Right lobe of liver (tissue), 4 donors: ENCODE data around the gene SIGLEC15.

Experiments used
- POLR2A ChIP-seq: fragments of 450-650 bp; IDR thresholded peaks from one replicate; pipeline ENCODE4 v1.6.1; 2017; ENCODE audit warnings: antibody characterized with exemption, mild to moderate bottlenecking
- TF ChIP-seq, protein P1 (sequence below), 4 donors: fragments of 200-600 bp in 3 of 4; fragments of 450-650 bp in 1 of 4; IDR thresholded peaks; one replicate each; pipeline versions ENCODE4 v1.5.1 to v1.8.0; 2016 to 2022; ENCODE audit warnings: antibody characterized with exemption in 4 of 4, mild to moderate bottlenecking in 2 of 4
- donor health status: DM: no; HTN: no; CAD: no.
- donor health status: DM: no; HTN: no; CAD: no.
- donor health status: DM: no; HTN: yes; CAD: no.

DNA sequence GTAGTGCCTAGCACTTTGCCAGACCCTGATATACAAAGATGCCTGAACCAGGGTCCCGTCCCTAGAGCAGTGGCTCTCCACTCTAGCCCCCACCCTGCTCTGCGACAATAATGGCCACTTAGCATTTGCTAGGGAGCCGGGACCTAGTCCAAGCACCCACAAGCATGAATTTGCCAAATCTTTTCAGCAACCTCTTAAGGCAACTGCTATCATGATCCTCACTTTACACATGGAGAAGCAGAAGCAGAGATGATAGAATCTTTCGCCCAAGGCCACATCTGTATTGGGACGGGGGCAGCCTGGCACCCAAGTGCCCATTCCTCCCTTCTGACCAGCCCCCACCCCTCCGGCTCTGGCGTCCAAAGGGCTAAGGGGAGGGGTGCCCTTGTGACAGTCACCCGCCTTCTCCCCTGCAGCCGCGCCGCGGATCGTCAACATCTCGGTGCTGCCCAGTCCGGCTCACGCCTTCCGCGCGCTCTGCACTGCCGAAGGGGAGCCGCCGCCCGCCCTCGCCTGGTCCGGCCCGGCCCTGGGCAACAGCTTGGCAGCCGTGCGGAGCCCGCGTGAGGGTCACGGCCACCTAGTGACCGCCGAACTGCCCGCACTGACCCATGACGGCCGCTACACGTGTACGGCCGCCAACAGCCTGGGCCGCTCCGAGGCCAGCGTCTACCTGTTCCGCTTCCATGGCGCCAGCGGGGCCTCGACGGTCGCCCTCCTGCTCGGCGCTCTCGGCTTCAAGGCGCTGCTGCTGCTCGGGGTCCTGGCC is 13.0 kb downstream of the SIGLEC15 start:
- TF ChIP-seq, protein P1, sequence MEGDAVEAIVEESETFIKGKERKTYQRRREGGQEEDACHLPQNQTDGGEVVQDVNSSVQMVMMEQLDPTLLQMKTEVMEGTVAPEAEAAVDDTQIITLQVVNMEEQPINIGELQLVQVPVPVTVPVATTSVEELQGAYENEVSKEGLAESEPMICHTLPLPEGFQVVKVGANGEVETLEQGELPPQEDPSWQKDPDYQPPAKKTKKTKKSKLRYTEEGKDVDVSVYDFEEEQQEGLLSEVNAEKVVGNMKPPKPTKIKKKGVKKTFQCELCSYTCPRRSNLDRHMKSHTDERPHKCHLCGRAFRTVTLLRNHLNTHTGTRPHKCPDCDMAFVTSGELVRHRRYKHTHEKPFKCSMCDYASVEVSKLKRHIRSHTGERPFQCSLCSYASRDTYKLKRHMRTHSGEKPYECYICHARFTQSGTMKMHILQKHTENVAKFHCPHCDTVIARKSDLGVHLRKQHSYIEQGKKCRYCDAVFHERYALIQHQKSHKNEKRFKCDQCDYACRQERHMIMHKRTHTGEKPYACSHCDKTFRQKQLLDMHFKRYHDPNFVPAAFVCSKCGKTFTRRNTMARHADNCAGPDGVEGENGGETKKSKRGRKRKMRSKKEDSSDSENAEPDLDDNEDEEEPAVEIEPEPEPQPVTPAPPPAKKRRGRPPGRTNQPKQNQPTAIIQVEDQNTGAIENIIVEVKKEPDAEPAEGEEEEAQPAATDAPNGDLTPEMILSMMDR (IDR thresholded peaks at IDR 0.05), result peak in 1 of 4 donors; percentile 6
- no peak for TF ChIP-seq POLR2A
